ENCODE measurements around the gene CMKLR1. TPM values are rescaled to one million over a fixed set of nuclear protein-coding genes. Genes with fewer than 3 reads are reported as not detected.

The CMKLR1 gene
- total RNA-seq, 1 donor from 2014 or later = 0.57 TPM

DNA sequence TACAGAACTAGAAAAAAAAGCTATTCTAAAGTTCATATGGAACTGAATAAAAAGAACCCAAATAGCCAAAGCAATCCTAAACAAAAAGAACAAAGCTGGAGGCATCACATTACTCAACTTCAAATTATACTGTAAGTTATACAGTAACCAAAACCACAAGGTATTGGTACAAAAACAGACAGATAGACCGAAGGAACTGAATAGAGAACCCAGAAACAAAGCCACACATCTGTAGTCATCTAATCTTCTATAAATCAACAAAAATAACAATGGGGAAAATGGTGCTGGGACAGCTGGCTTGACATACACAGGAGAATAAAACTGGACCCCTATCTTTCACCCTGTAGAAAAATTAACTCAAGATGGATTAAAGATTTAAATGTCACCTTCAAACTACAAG, 38.1 kb upstream of the CMKLR1 start:
- Histone ChIP-seq H2AFZ (ENCODE audit: low read depth, low read length) (no peak overlapping the region), H3K79me2 (ENCODE audit: insufficient read depth, low read length) (no peaks in the 10 kb centered on the region), H3K4me2 (ENCODE audit: low read length) (no peak overlapping the region), H3K4me1 (ENCODE audit: insufficient read depth, low read length) (no peaks in the 10 kb centered on the region), H3K27ac (ENCODE audit: low read depth, low read length) (no peak overlapping the region), H3K36me3 (ENCODE audit: insufficient read depth, low read length) (no peaks in the 10 kb centered on the region), H3K9ac (ENCODE audit: low read length) (no peak overlapping the region), H4K20me1 (ENCODE audit: insufficient read depth, low read length) (no peaks in the 10 kb centered on the region), H3K4me3 (ENCODE audit: insufficient read depth, low read depth, low read length) (no peak overlapping the region), H3K27me3 (ENCODE audit: insufficient read depth, low read length) (no peaks in the 10 kb centered on the region), H3K9me3 (ENCODE audit: insufficient read depth, low read depth, low read length) (peaks cover 7% of the 10 kb centered on the region)
- FAIRE-seq = no peak
- peaks cover 31% of the 10 kb centered on the region for H3K9me3 Mint-ChIP-seq (ENCODE audit: unreplicated experiment)
- no peak for DNase-seq (ENCODE audit: low read depth)
- no peak overlapping the region for H3K27ac Mint-ChIP-seq (ENCODE audit: unreplicated experiment)
- H3K4me3 Mint-ChIP-seq (ENCODE audit: unreplicated experiment) = no peak overlapping the region
- no peak for TF ChIP-seq EZH2 (IDR thresholded peaks at IDR 0.05; ENCODE audit: insufficient read depth, low read length)
- TF ChIP-seq, protein P1, sequence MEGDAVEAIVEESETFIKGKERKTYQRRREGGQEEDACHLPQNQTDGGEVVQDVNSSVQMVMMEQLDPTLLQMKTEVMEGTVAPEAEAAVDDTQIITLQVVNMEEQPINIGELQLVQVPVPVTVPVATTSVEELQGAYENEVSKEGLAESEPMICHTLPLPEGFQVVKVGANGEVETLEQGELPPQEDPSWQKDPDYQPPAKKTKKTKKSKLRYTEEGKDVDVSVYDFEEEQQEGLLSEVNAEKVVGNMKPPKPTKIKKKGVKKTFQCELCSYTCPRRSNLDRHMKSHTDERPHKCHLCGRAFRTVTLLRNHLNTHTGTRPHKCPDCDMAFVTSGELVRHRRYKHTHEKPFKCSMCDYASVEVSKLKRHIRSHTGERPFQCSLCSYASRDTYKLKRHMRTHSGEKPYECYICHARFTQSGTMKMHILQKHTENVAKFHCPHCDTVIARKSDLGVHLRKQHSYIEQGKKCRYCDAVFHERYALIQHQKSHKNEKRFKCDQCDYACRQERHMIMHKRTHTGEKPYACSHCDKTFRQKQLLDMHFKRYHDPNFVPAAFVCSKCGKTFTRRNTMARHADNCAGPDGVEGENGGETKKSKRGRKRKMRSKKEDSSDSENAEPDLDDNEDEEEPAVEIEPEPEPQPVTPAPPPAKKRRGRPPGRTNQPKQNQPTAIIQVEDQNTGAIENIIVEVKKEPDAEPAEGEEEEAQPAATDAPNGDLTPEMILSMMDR (IDR thresholded peaks at IDR 0.05; ENCODE audit: insufficient read depth, low read depth, low read length) = no peak
- H3K36me3 Mint-ChIP-seq (ENCODE audit: low read depth, unreplicated experiment) = peaks cover 4% of the 10 kb centered on the region
- peaks cover 18% of the 10 kb centered on the region for H3K27me3 Mint-ChIP-seq (ENCODE audit: low read depth, unreplicated experiment)
- no peaks in the 10 kb centered on the region for H3K4me1 Mint-ChIP-seq (ENCODE audit: low read depth, unreplicated experiment)

GRCh38 chr12:108375986-108376663, 37.0 kb upstream of the CMKLR1 start:
- H3K36me3 ChIP-seq (ENCODE audit: insufficient read depth, low read length) = no peaks in the 10 kb centered on the region
- H3K27me3 Mint-ChIP-seq (ENCODE audit: low read depth, unreplicated experiment) = peaks cover 12% of the 10 kb centered on the region
- DNase-seq (ENCODE audit: low read depth) (peak; percentile 22), FAIRE-seq (no peak)
- no peak overlapping the region for H3K27ac ChIP-seq (ENCODE audit: low read depth, low read length)
- peak overlapping the region; percentile 82 for H3K27ac Mint-ChIP-seq (ENCODE audit: unreplicated experiment)
- H3K4me2 ChIP-seq (ENCODE audit: low read length) = no peak overlapping the region
- H3K36me3 Mint-ChIP-seq (ENCODE audit: low read depth, unreplicated experiment) = peaks cover 4% of the 10 kb centered on the region
- H3K27me3 ChIP-seq (ENCODE audit: insufficient read depth, low read length) = no peaks in the 10 kb centered on the region
- H3K9me3 ChIP-seq (ENCODE audit: insufficient read depth, low read depth, low read length) = peaks cover 7% of the 10 kb centered on the region
- H3K4me1 Mint-ChIP-seq (ENCODE audit: low read depth, unreplicated experiment) = peaks cover 9% of the 10 kb centered on the region
- no peak overlapping the region for H2AFZ ChIP-seq (ENCODE audit: low read depth, low read length)
- TF ChIP-seq, protein P1 (IDR thresholded peaks at IDR 0.05; ENCODE audit: insufficient read depth, low read depth, low read length) = no peak
- no peak for TF ChIP-seq EZH2 (IDR thresholded peaks at IDR 0.05; ENCODE audit: insufficient read depth, low read length)
- no peaks in the 10 kb centered on the region for H4K20me1 ChIP-seq (ENCODE audit: insufficient read depth, low read length)
- H3K4me1 ChIP-seq (ENCODE audit: insufficient read depth, low read length) = no peaks in the 10 kb centered on the region
- H3K79me2 ChIP-seq (ENCODE audit: insufficient read depth, low read length) = no peaks in the 10 kb centered on the region
- H3K4me3 Mint-ChIP-seq (ENCODE audit: unreplicated experiment) = no peak overlapping the region
- H3K9ac ChIP-seq (ENCODE audit: low read length) = no peak overlapping the region
- peaks cover 27% of the 10 kb centered on the region for H3K9me3 Mint-ChIP-seq (ENCODE audit: unreplicated experiment)
- no peak overlapping the region for H3K4me3 ChIP-seq (ENCODE audit: insufficient read depth, low read depth, low read length)

- no peak for TF ChIP-seq EZH2 (IDR thresholded peaks at IDR 0.05; ENCODE audit: insufficient read depth, low read length)
- TF ChIP-seq, protein P1 (IDR thresholded peaks at IDR 0.05; ENCODE audit: insufficient read depth, low read depth, low read length) = no peak
- Histone ChIP-seq H3K79me2 (ENCODE audit: insufficient read depth, low read length) (no peaks in the 10 kb centered on the region), H3K27me3 (ENCODE audit: insufficient read depth, low read length) (no peaks in the 10 kb centered on the region), H3K36me3 (ENCODE audit: insufficient read depth, low read length) (no peaks in the 10 kb centered on the region), H2AFZ (ENCODE audit: low read depth, low read length) (no peak overlapping the region), H3K4me1 (ENCODE audit: insufficient read depth, low read length) (no peaks in the 10 kb centered on the region), H3K9me3 (ENCODE audit: insufficient read depth, low read depth, low read length) (peaks cover 7% of the 10 kb centered on the region), H3K27ac (ENCODE audit: low read depth, low read length) (no peak overlapping the region), H4K20me1 (ENCODE audit: insufficient read depth, low read length) (no peaks in the 10 kb centered on the region), H3K4me2 (ENCODE audit: low read length) (no peak overlapping the region), H3K9ac (ENCODE audit: low read length) (no peak overlapping the region), H3K4me3 (ENCODE audit: insufficient read depth, low read depth, low read length) (no peak overlapping the region)
- H3K4me1 Mint-ChIP-seq (ENCODE audit: low read depth, unreplicated experiment) = peaks cover 9% of the 10 kb centered on the region
- no peak for DNase-seq (ENCODE audit: low read depth)
- H3K9me3 Mint-ChIP-seq (ENCODE audit: unreplicated experiment) = peaks cover 27% of the 10 kb centered on the region
- no peak overlapping the region for H3K4me3 Mint-ChIP-seq (ENCODE audit: unreplicated experiment)
- H3K27ac Mint-ChIP-seq (ENCODE audit: unreplicated experiment) = no peak overlapping the region
- H3K36me3 Mint-ChIP-seq (ENCODE audit: low read depth, unreplicated experiment) = peaks cover 4% of the 10 kb centered on the region
- FAIRE-seq = no peak
- peaks cover 2% of the 10 kb centered on the region for H3K27me3 Mint-ChIP-seq (ENCODE audit: low read depth, unreplicated experiment)
Observed at GRCh38 chr12:108374596-108375320, 35.6 kb upstream of the CMKLR1 start.
